GM12874 (cell line): Measurements from ENCODE around the gene FAHD1.

Experiments used
- CTCF ChIP-seq: IDR thresholded peaks from 2 replicates; pipeline ENCODE4 v1.5.1; 2011; ENCODE audit warnings: low read depth, mild to moderate bottlenecking, control low read depth, low read length, moderate library complexity; ENCODE audit not compliant: insufficient read depth

The FAHD1 gene

GRCh38 chr16:1781254-1781653 lies 45.8 kb upstream of the FAHD1 start:
- TF ChIP-seq CTCF = no peak

- no peak for TF ChIP-seq CTCF
Measured at GRCh38 chr16:1781758-1782407, 45.1 kb upstream of the FAHD1 start.

DNA sequence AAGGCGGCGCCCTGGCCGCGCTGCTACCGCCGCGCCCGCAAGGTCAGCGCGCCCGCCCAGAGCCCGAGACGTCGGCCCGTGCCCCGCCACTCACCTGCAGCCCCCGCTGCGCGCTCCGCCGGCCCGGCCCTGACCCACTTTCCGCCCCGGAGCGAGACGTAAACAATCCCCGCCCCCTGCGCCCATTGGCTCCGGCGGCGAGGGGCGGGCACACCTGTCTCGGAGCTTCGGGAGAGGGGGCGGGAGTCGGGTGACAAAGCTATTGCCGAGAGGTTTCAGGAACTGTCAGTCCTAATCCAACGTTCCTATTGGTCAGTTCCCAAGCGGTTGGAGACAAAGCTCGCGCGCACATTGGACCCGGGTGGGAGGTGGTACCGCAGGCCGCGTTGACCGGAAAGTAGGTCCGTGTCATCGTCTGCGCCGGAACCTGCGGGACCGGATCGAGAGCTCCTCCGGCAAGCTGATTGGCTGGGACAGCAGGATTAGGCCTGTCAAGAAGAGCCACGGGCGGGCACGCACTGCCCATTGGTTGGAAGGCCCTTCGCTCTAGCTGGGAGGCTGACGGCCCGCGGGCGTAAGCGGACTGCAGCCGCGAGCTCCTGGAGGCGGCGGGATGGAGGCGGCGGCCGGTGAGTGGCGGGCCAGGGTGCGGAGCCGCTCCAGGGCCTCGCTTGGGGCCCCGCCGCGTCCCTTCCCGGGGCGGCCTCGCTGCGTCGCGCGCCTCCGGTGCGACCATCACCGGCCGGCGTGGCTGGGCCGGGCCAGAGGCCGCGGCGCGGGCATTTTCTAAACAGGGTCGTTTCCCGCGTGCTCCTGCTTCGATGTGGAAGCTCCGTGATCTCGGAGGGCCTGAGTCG lies 44.4 kb upstream of the FAHD1 start, which contains the start of the genes NUBP2 and SPSB3:
TSS of gene NUBP2 (plus strand) at position 553 of the 857 bp plus-strand sequence. CDS start at position 614, 61 bp downstream.
TSS of gene SPSB3 (minus strand) at position 164 of the 857 bp plus-strand sequence. CDS start 1,088 bp downstream, outside the sequence.
- no peak for TF ChIP-seq CTCF

GRCh38 chr16:1784977-1785845 lies 41.8 kb upstream of the FAHD1 start:
- no peak for TF ChIP-seq CTCF

DNA sequence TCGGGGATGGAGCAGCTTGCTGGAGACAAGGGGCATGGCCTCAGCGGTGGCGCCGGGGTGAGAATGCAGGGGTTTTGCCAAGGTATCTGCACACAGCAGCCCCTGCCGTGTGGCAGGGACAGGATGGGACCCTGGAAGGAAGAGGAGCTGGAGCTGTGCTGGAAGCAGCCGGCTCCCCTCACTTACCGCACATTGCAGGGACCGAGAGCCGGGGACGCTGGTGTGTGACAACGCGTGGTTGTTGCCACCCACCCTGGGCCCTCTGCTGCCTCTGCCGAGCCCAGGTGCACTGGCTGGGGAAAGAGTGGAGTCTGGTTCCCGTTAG lies 41.2 kb upstream of the FAHD1 start:
- TF ChIP-seq CTCF = no peak

DNA sequence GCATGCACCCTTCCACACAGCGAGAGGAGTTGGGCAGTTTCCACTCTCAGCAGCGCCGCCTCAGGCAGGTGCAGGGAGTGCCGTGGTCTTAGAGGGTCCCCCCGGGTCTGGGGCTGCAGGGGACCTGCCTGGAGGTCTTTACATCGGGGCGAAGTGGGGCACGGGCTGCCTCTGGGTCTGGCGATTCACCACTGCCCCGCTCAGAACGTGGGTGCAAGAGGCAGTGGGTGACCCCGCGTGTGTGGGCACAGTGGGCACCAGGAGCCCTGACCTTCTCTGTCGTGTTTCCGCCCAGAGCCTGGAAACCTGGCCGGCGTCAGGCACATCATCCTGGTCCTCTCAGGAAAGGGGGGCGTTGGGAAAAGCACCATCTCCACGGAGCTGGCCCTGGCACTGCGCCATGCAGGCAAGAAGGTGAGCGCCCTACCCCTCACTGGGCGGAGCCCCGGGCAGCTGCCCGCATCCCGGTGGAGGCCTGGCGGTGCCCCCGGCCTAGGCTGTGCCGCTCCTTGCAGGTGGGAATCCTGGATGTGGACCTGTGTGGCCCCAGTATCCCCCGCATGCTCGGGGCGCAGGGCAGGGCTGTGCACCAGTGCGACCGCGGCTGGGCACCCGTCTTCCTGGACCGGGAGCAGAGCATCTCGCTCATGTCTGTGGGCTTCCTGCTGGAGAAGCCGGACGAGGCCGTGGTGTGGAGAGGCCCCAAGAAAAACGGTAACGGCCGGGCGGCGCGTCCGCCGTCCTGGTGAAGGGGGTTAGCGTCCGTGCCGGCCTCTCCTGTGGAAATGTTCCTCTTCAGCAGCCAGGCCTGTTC lies 40.6 kb upstream of the FAHD1 start:
- no peak for TF ChIP-seq CTCF
